Measurements from ENCODE around the gene FCHSD2.

The FCHSD2 gene

DNA sequence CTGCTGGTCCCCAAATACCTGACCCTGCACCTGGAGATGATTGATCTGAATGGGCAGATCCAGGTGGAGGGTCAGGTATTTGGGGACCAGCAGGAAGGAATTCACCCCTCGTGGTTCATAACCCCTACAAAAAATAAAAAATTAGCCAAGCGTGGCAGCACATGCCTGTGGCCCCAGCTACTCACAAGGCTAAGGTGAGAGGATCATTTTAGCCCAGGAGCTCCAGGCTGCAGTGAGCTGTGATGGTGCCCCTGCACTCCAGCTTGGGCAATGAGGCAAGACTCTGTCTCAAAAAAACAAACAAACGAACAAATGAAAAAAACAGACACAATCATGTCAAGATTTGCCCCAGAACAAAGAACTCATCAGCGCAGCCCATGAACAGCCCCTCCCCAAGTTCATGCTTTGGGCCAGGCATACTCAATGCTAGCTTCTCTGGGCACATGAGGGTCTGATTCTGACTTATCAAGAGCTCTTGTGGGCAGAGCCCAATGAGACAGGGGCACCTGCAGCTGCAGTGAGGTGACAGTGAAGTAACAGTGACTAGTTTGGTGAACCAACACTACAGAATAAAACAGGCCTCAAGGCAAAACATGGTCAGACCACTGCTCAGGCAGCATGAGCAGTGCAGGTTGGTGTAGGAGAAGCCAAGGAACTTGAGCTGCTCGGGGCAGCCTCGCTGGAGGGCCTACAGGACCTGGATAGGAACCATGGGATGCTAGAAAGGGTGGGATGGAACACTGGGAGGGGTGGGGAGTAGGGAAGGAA lies 10.2 kb upstream of the FCHSD2 start:
- Histone ChIP-seq H3K27ac (peak overlapping the region in 1 of 2 donors; percentile 56), H3K4me3 (no peak overlapping the region)
- TF ChIP-seq, protein P1, sequence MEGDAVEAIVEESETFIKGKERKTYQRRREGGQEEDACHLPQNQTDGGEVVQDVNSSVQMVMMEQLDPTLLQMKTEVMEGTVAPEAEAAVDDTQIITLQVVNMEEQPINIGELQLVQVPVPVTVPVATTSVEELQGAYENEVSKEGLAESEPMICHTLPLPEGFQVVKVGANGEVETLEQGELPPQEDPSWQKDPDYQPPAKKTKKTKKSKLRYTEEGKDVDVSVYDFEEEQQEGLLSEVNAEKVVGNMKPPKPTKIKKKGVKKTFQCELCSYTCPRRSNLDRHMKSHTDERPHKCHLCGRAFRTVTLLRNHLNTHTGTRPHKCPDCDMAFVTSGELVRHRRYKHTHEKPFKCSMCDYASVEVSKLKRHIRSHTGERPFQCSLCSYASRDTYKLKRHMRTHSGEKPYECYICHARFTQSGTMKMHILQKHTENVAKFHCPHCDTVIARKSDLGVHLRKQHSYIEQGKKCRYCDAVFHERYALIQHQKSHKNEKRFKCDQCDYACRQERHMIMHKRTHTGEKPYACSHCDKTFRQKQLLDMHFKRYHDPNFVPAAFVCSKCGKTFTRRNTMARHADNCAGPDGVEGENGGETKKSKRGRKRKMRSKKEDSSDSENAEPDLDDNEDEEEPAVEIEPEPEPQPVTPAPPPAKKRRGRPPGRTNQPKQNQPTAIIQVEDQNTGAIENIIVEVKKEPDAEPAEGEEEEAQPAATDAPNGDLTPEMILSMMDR (IDR thresholded peaks at IDR 0.05): no peak
- DNase-seq (ENCODE audit: low spot score): no peak

DNA sequence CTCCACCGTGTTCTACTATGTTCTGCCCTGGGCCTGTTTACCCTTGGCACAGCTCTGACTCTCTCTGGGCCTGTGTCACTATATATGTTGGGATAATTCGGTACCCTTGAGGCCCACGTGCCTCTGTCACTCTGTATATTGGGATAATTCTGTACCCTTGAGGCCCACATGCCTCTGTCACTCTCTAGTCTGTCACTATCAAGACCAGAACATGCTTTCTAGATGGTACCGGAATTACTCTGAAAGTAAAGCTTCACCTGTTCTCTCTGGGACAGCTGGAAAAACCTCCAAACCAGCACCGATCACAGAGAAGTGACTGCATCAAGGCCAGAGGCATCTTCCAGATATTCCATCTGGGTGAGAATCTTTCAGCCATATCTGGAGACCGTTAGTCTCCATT lies 9.3 kb upstream of the FCHSD2 start:
- no peak for DNase-seq (ENCODE audit: low spot score)
- TF ChIP-seq, protein P1 (IDR thresholded peaks at IDR 0.05): no peak
- H3K4me3 ChIP-seq: no peak overlapping the region
- H3K27ac ChIP-seq: peak overlapping the region in 1 of 2 donors; percentile 57

DNA sequence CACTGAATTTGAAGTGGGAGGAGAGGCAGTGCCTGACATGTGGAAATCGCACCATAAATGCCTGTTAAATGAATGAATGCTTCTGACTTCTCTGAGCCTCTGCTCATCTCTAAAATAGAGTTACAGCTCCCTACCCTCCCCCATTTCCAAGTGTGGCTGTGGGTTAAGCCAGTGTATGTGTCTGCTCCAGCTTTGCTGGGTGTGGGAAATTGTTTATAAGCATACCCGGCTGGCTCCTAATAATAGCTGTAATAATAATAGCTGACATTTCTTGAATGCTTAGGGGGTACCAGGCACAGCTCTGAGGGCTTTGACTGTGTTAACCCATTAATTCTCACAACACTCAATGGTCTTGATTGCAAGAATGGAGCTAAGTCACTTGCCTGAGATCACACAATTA lies 7.0 kb upstream of the FCHSD2 start:
- TF ChIP-seq, protein P1 (IDR thresholded peaks at IDR 0.05): no peak
- DNase-seq (ENCODE audit: low spot score): no peak
- Histone ChIP-seq H3K27ac (peak overlapping the region; percentile 68 to 90), H3K4me3 (peak overlapping the region; percentile 33)

DNA sequence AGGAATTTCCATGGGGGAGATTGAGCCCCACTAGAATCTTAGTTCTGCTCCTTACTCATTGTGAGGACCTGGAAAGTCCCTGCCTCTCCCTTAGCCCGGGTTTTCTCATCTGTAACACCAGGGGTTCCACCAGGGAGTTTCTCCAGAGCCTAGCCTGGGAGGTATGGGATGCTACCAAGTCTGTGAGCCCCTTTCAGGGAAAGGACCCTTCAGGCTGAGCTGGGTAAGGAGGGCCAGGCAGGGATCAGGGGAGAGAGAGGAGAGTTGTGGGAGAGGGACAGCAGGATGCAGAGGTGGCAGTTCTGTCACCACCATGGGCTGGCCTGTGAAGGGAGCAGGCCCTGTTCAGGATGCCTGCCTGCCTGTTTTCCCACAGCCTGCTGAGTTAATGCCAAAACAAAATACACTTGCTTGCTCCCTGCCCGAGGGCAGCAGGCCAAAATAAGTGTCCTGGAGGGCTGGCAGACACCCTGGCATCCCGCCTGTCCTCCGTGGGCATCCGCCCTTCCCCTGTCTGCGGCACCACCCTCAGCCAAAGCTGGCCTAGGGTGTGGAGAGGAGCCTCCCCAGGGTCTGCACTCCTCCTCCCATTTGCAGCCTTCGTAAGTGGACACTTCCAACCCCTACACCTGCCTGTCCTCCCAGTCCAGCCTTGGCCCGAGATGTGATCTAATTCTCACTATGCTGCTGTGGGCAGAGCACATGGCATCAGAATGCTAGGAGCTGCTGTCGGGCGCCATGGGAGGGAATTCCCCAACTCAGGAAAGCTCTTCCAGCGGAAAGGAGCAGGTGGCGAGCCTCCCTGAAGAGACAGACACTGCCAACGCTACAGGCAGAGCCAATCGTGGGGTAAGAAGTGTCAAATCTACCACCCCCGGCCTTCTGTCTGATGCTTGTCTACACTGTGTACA lies 5.9 kb upstream of the FCHSD2 start:
- TF ChIP-seq, protein P1 (IDR thresholded peaks at IDR 0.05): no peak
- no peak for DNase-seq (ENCODE audit: low spot score)
- H3K4me3 ChIP-seq: peak overlapping the region; percentile 33
- peak overlapping the region; percentile 68 to 90 for H3K27ac ChIP-seq

DNA sequence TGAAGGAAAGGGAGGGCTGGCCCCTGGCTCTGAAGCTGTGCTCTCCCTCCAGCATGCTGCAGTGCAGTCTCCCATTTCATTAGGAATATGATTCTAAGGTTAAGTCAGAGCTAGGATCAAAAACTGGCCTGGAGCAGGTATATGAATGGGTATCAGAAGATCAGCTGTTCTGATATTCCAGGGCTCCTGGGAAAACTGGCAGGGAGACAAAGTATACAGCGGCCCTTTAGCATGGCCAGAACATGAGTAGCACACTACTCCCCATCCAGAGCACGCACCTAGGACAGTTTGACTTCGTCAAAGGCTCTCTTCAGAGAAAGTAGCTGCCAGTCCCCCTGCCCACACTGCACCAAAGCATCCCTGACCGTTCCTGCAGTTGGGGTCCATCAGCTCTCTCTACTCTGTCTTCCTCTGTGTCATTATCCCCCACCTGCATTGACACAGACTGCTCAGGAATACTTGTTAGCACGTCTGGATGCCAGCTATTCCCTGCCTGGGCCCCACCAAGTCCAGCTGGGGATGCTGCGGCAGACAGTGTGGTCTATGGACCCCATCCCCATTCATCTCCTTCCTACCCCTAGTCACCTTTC lies 4.0 kb upstream of the FCHSD2 start:
- Histone ChIP-seq H3K4me3 (no peak overlapping the region), H3K27ac (peak overlapping the region; percentile 22 to 90)
- TF ChIP-seq, protein P1 (IDR thresholded peaks at IDR 0.05): no peak
- no peak for DNase-seq (ENCODE audit: low spot score)

DNA sequence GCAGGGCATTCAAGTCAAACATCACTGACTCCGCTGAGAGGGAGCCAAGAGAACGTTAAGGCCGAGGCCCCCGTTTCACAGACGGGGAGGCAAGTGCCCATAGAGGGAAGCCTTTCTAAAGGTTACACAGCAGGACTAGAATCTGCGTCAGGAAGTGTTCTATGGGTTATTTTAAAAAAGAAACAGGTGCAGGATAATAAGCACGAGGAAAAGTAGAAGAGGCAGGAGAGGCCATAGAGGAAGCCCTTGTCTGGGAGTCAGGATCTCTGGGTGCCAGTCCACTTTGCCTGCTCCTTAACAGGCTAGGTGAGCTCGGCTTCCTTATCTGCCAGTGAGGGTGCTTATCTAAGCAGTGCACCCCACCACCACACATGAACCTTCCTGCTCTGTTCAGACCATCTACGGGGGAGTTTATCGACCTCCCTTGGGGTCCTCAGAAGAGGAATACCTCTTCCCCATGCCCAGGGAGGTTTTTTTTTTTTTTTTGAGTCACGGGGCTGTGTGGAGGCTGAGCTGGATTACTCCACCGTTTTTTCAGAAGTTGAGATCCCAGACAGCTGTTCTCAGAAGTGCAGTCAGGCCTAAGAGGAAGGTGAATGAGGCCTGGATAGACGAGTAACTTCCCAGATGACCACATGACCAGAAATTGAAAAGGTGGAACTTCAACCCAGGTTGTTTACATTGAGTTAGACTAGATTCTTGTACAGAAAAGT lies 1.2 kb upstream of the FCHSD2 start:
- H3K4me3 ChIP-seq: peak overlapping the region; percentile 95
- peak overlapping the region; percentile 89 to 98 for H3K27ac ChIP-seq
- DNase-seq (ENCODE audit: low spot score): no peak

More for the DNA sequence above, 1.2 kb upstream of the FCHSD2 start:
- TF ChIP-seq, protein P1 (IDR thresholded peaks at IDR 0.05): no peak
